IMR-90 (cell line): ENCODE results near the gene CDC26. TPM values are rescaled to one million over a fixed set of nuclear protein-coding genes. Genes with fewer than 3 reads are reported as not detected.

Experiments
- ATAC-seq: fragments of 200-7000 bp; cut with Tn5 transposase; 2 replicates; pipeline ENCODE4 v1.9.1; 2020; ENCODE audit warnings: low read depth, mild to moderate bottlenecking, moderate library complexity
- BruUV-seq: library from RNA; stranded (reverse); fragments of 400-500 nt; replicated peaks from 2 replicates; lab custom pipeline; 2021; lab: Mats Ljungman, UMichigan
- CTCF ChIA-PET: fragments of 300-600 bp; formaldehyde crosslinking; extraction: SDS; loops from one replicate; lab custom pipeline; 2021; ENCODE audit warnings: antibody characterized with exemption; lab: Yijun Ruan, JAX
- POLR2A ChIA-PET: fragments of 300-600 bp; sonication (Branson Sonifier 250); formaldehyde crosslinking; loops from one replicate; lab custom pipeline; 2022; ENCODE audit warnings: antibody characterized with exemption; ENCODE audit not compliant: unreplicated experiment; lab: Charles Lee
- DNase-seq: peaks from one replicate; pipeline ENCODE4 v3.0.0; 2013
- H2AFZ ChIP-seq: replicated peaks from 2 replicates; pipeline ENCODE3; 2013; ENCODE audit warnings: low read length, mild to moderate bottlenecking; ENCODE audit not compliant: poor library complexity
- H2AK5ac ChIP-seq: 2 replicates; pipeline ENCODE4 v1.6.1; 2013; ENCODE audit warnings: low read depth, low read length, inconsistent platforms
- H2AK9ac ChIP-seq: replicated peaks from 2 replicates; pipeline ENCODE3; 2013; ENCODE audit warnings: mild to moderate bottlenecking, low read depth, low read length, moderate library complexity; ENCODE audit not compliant: poor library complexity
- H2BK120ac ChIP-seq: 2 replicates; pipeline ENCODE4 v1.6.1; 2013; ENCODE audit warnings: low read depth, low read length, inconsistent platforms
- H2BK15ac ChIP-seq: 3 replicates; pipeline ENCODE4 v1.6.1; 2013; ENCODE audit warnings: low read depth, low read length, inconsistent platforms
- H2BK20ac ChIP-seq: 2 replicates; pipeline ENCODE4 v1.6.1; 2013; ENCODE audit warnings: low read depth, mild to moderate bottlenecking, inconsistent platforms, low read length, moderate library complexity
- H2BK5ac ChIP-seq: 2 replicates; pipeline ENCODE4 v1.6.1; 2013; ENCODE audit warnings: mild to moderate bottlenecking, low read depth, low read length, inconsistent platforms; ENCODE audit not compliant: poor library complexity, severe bottlenecking
- H3K14ac ChIP-seq: replicated peaks from 2 replicates; pipeline ENCODE4 v1.6.1; 2013; ENCODE audit warnings: low read depth, low read length, inconsistent platforms
- H3K18ac ChIP-seq: 2 replicates; pipeline ENCODE4 v1.6.1; 2013; ENCODE audit warnings: low read depth, low read length, control low read depth
- H3K23ac ChIP-seq: 2 replicates; pipeline ENCODE4 v1.6.1; 2013; ENCODE audit warnings: low read depth, low read length, inconsistent platforms
- H3K27ac ChIP-seq: 2 replicates; pipeline ENCODE4 v1.5.1; 2013; ENCODE audit warnings: mild to moderate bottlenecking, control low read depth, low read length; ENCODE audit not compliant: insufficient read depth
- H3K27me3 ChIP-seq: 2 replicates; pipeline ENCODE4 v1.6.1; 2013; ENCODE audit warnings: low read length; ENCODE audit not compliant: control insufficient read depth, insufficient read depth
- H3K36me3 ChIP-seq: 2 replicates; pipeline ENCODE4 v1.6.1; 2013; ENCODE audit warnings: low read length, mixed read lengths; ENCODE audit not compliant: control insufficient read depth, insufficient read depth
- H3K4ac ChIP-seq: 2 replicates; pipeline ENCODE4 v1.6.1; 2013; ENCODE audit warnings: low read depth, low read length, inconsistent platforms
- H3K4me1 ChIP-seq: 2 replicates; pipeline ENCODE4 v1.6.1; 2013; ENCODE audit warnings: low read length, mixed read lengths; ENCODE audit not compliant: control insufficient read depth, insufficient read depth
- H3K4me2 ChIP-seq: 2 replicates; pipeline ENCODE4 v1.6.1; 2013; ENCODE audit warnings: low read depth, mild to moderate bottlenecking, control low read depth, low read length, moderate library complexity
- H3K4me3 ChIP-seq: 2 replicates; pipeline ENCODE4 v1.5.1; 2013; ENCODE audit warnings: low read depth, mild to moderate bottlenecking, control low read depth, low read length, moderate library complexity; ENCODE audit not compliant: insufficient read depth
- H3K56ac ChIP-seq: 2 replicates; pipeline ENCODE4 v1.6.1; 2013; ENCODE audit warnings: low read length, inconsistent platforms; ENCODE audit not compliant: insufficient read depth; ENCODE audit errors: extremely low read depth
- H3K79me1 ChIP-seq, 2 experiments: 2 replicates each; pipeline ENCODE4 v1.6.1; 2013; ENCODE audit warnings: low read length in 2 of 2, inconsistent platforms in 1 of 2, low read depth in 1 of 2
- H3K9ac ChIP-seq: 2 replicates; pipeline ENCODE4 v1.6.1; 2013; ENCODE audit warnings: low read depth, low read length, control low read depth
- H3K9me1 ChIP-seq: 2 replicates; pipeline ENCODE4 v1.6.1; 2013; ENCODE audit warnings: low read length, inconsistent platforms; ENCODE audit not compliant: insufficient read depth
- H3K9me3 ChIP-seq: 2 replicates; pipeline ENCODE4 v1.6.1; 2013; ENCODE audit warnings: low read length; ENCODE audit not compliant: control insufficient read depth, insufficient read depth
- H4K20me1 ChIP-seq: 2 replicates; pipeline ENCODE4 v1.6.1; 2013; ENCODE audit warnings: low read length, inconsistent platforms; ENCODE audit not compliant: insufficient read depth
- H4K5ac ChIP-seq: 2 replicates; pipeline ENCODE4 v1.6.1; 2013; ENCODE audit warnings: mild to moderate bottlenecking, low read depth, low read length, control low read depth
- H4K8ac ChIP-seq, 2 experiments: 2 replicates each; pipeline ENCODE4 v1.6.1; 2013; ENCODE audit warnings: low read depth in 2 of 2, low read length in 2 of 2, control low read depth in 1 of 2, inconsistent platforms in 1 of 2
- H4K91ac ChIP-seq: 2 replicates; pipeline ENCODE4 v1.6.1; 2013; ENCODE audit warnings: low read depth, low read length, inconsistent platforms; ENCODE audit not compliant: insufficient read depth
- BHLHE40 ChIP-seq: fragments of 150-350 bp; IDR thresholded peaks from 2 replicates; pipeline ENCODE4 v1.6.1; 2016; ENCODE audit warnings: mild to moderate bottlenecking, low read depth, low read length
- CEBPB ChIP-seq: IDR thresholded peaks from 2 replicates; pipeline ENCODE4 v1.6.1; 2012; ENCODE audit warnings: low read depth, low read length, improper control_type of control experiment
- CHD1 ChIP-seq: IDR thresholded peaks from 2 replicates; pipeline ENCODE4 v1.6.1; 2012; ENCODE audit warnings: low read depth, low read length, improper control_type of control experiment
- ELK1 ChIP-seq: fragments of 150-350 bp; IDR thresholded peaks from 2 replicates; pipeline ENCODE4 v1.6.1; 2016; ENCODE audit warnings: low read depth, mild to moderate bottlenecking, low read length, moderate library complexity, borderline replicate concordance
- FOS ChIP-seq: fragments of 150-350 bp; IDR thresholded peaks from 2 replicates; pipeline ENCODE4 v1.6.1; 2016; ENCODE audit warnings: low read depth, low read length
- MAFK ChIP-seq: IDR thresholded peaks from 2 replicates; pipeline ENCODE4 v1.6.1; 2012; ENCODE audit warnings: low read depth, low read length, improper control_type of control experiment
- MAZ ChIP-seq: IDR thresholded peaks from 2 replicates; pipeline ENCODE4 v1.6.1; 2012; ENCODE audit warnings: low read depth, mild to moderate bottlenecking, low read length, improper control_type of control experiment, moderate library complexity, borderline replicate concordance
- MXI1 ChIP-seq: IDR thresholded peaks from 2 replicates; pipeline ENCODE4 v1.6.1; 2012; ENCODE audit warnings: low read depth, mild to moderate bottlenecking, low read length, moderate library complexity, borderline replicate concordance
- NFE2L2 ChIP-seq: fragments of 150-350 bp; IDR thresholded peaks from 2 replicates; pipeline ENCODE4 v1.6.1; 2016; ENCODE audit warnings: low read depth, mild to moderate bottlenecking, low read length
- POLR2A ChIP-seq: IDR thresholded peaks from 2 replicates; pipeline ENCODE4 v1.6.1; 2012; ENCODE audit warnings: mild to moderate bottlenecking, low read depth, low read length
- RCOR1 ChIP-seq: IDR thresholded peaks from 2 replicates; pipeline ENCODE4 v1.6.1; 2012; ENCODE audit warnings: mild to moderate bottlenecking, low read length, improper control_type of control experiment; ENCODE audit not compliant: insufficient replicate concordance
- RFX5 ChIP-seq: IDR thresholded peaks from 2 replicates; pipeline ENCODE4 v1.8.0; 2012; ENCODE audit warnings: low read depth, mild to moderate bottlenecking, low read length, moderate library complexity
- USF2 ChIP-seq: fragments of 150-350 bp; IDR thresholded peaks from 2 replicates; pipeline ENCODE4 v1.6.1; 2017; ENCODE audit warnings: mild to moderate bottlenecking, antibody characterized with exemption, low read length, low read depth
- dilution Hi-C: fragments of 300-500 bp; cut with HindIII; formaldehyde crosslinking; loops from one replicate; pipeline ENCODE4 v1.14.3; 2018; ENCODE audit warnings: low sequenced_read_pairs; ENCODE audit not compliant: unreplicated experiment
- in situ Hi-C: fragments of 300-500 bp; cut with MboI; formaldehyde crosslinking; loops from 3 replicates; pipeline ENCODE4 v1.14.3; 2019; ENCODE audit warnings: low sequenced_read_pairs, inconsistent platforms, mixed read lengths
- intact Hi-C: fragments of 100-400 bp; cut with micrococcal nuclease; formaldehyde crosslinking; loops from 2 replicates; pipeline ENCODE4 v1.10.0; 2022
- polyA plus RNA-seq, 3 experiments: library from polyadenylated mRNA; depleted of rRNA; stranded (reverse); fragments of >200 nt; gene quantifications; 2 replicates each; pipeline ENCODE4 v1.2.3, GENCODE V29; 2012; ENCODE audit warnings: low replicate concordance in 1 of 3
- total RNA-seq: library from RNA; depleted of rRNA; stranded (reverse); fragments of >200 nt; gene quantifications from 2 replicates; pipeline ENCODE4 v1.2.3, GENCODE V29; 2012
- TF ChIP-seq, protein P1 (sequence below): conservative IDR thresholded peaks from 2 replicates; pipeline ENCODE4 v1.5.1; 2012; ENCODE audit warnings: mild to moderate bottlenecking, low read depth, low read length, improper control_type of control experiment

The CDC26 gene
- total and polyA plus RNA-seq, 2 of the 4 experiments (the other 2 are of a cell fraction) = 16.5 to 32.7 TPM

GRCh38 chr9:113315231-113315630 is 39.9 kb upstream of the CDC26 start:
- Histone ChIP-seq H3K23ac (no peak overlapping the region), H2AFZ (no peak overlapping the region), H3K9me1 (no peaks in the 10 kb centered on the region), H3K27ac (no peak overlapping the region), H4K5ac (no peak overlapping the region), H2BK15ac (no peak overlapping the region), H3K27me3 (peaks cover 8% of the 10 kb centered on the region; the same call in 1 of the 2 replicates), H2BK20ac (no peak overlapping the region), H3K18ac (no peak overlapping the region), H3K9me3 (peaks cover 2% of the 10 kb centered on the region; the same call in 1 of the 2 replicates), H3K14ac (no peak overlapping the region), H2AK5ac (no peak overlapping the region), H4K20me1 (no peaks in the 10 kb centered on the region), H3K4ac (no peak overlapping the region), H3K4me3 (no peak overlapping the region), H2BK120ac (no peak overlapping the region), H3K4me1 (no peaks in the 10 kb centered on the region), H3K56ac (no peak overlapping the region), H3K9ac (no peak overlapping the region), H2BK5ac (no peak overlapping the region), H3K79me1 (no peaks in the 10 kb centered on the region), H3K36me3 (no peaks in the 10 kb centered on the region), H4K91ac (no peak overlapping the region), H3K4me2 (no peak overlapping the region), H2AK9ac (no peak overlapping the region), H4K8ac (no peak overlapping the region)
- CTCF ChIA-PET = no interaction called here
- intact Hi-C loops (no loop called here), dilution Hi-C loops (no loop called here), in situ Hi-C loops (no loop called here)
- no peak for ATAC-seq
- POLR2A ChIA-PET = no interaction called here
- no peak for DNase-seq
- no peak for TF ChIP-seq USF2
- no peak for TF ChIP-seq FOS
- no peak for TF ChIP-seq RCOR1
- TF ChIP-seq MXI1 = no peak
- no peak for TF ChIP-seq BHLHE40
- TF ChIP-seq CHD1 = no peak
- TF ChIP-seq RFX5 = no peak
- no peak for TF ChIP-seq POLR2A
- TF ChIP-seq ELK1 = no peak
- no peak for TF ChIP-seq MAZ
- no peak for TF ChIP-seq CEBPB
- no peak for TF ChIP-seq MAFK
- no peak for TF ChIP-seq NFE2L2
- TF ChIP-seq, protein P1, sequence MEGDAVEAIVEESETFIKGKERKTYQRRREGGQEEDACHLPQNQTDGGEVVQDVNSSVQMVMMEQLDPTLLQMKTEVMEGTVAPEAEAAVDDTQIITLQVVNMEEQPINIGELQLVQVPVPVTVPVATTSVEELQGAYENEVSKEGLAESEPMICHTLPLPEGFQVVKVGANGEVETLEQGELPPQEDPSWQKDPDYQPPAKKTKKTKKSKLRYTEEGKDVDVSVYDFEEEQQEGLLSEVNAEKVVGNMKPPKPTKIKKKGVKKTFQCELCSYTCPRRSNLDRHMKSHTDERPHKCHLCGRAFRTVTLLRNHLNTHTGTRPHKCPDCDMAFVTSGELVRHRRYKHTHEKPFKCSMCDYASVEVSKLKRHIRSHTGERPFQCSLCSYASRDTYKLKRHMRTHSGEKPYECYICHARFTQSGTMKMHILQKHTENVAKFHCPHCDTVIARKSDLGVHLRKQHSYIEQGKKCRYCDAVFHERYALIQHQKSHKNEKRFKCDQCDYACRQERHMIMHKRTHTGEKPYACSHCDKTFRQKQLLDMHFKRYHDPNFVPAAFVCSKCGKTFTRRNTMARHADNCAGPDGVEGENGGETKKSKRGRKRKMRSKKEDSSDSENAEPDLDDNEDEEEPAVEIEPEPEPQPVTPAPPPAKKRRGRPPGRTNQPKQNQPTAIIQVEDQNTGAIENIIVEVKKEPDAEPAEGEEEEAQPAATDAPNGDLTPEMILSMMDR = no peak
- no TSS peak for BruUV-seq
